HL-60/S4 treated with retinoic acid at 250 ng/mL for 4 days and 3 days (cell line): ENCODE measurements around the gene SMC3.
"Not testable (repeated sequence)": the region's sequence is repeated elsewhere in the genome, so short reads cannot be mapped to it uniquely, and the experiment has no call there.

Source experiments
- in situ Hi-C: fragments of 300-500 bp; cut with MboI; formaldehyde crosslinking; loops from 2 replicates; pipeline ENCODE4 v1.7.0; 2022; ENCODE audit warnings: low sequenced_read_pairs

SMC3 gene

GRCh38 chr10:110567201-110568054 lies at the start of gene SMC3:
Gene SMC3, plus strand, starts transcription at chr10:110567695. Its CDS starts 122 bp downstream, at chr10:110567817.
- in situ Hi-C loops = loop anchor here (25.0 kb wide), 1 partner anchor 430 kb away; no protein-coding TSS in a partner anchor

GRCh38 chr10:110522365-110522988 lies 45.0 kb upstream of the SMC3 start:
- in situ Hi-C loops = no loop called here

- in situ Hi-C loops = no loop called here
Observed at GRCh38 chr10:110523736-110524135, 43.8 kb upstream of the SMC3 start.

GRCh38 chr10:110524179-110524858 lies 43.2 kb upstream of the SMC3 start:
- in situ Hi-C loops = no loop called here

- in situ Hi-C loops = no loop called here
Observed at GRCh38 chr10:110524859-110525232, 42.6 kb upstream of the SMC3 start.

GRCh38 chr10:110525349-110526260 lies 41.9 kb upstream of the SMC3 start:
- in situ Hi-C loops = no loop called here

GRCh38 chr10:110527731-110528171 lies 39.7 kb upstream of the SMC3 start:
- in situ Hi-C loops = no loop called here

- in situ Hi-C loops = no loop called here
Observed at GRCh38 chr10:110528224-110528996, 39.1 kb upstream of the SMC3 start.

- in situ Hi-C loops = not testable (repeated sequence)
Observed at GRCh38 chr10:110528997-110529524, 38.4 kb upstream of the SMC3 start.

GRCh38 chr10:110529596-110530011 lies 37.9 kb upstream of the SMC3 start:
- in situ Hi-C loops = no loop called here

- in situ Hi-C loops = no loop called here
Observed at GRCh38 chr10:110530131-110530831, 37.2 kb upstream of the SMC3 start.

GRCh38 chr10:110531687-110532086 lies 35.8 kb upstream of the SMC3 start:
- in situ Hi-C loops = no loop called here

- in situ Hi-C loops = not testable (repeated sequence)
Observed at GRCh38 chr10:110532628-110533027, 34.9 kb upstream of the SMC3 start.

- in situ Hi-C loops = no loop called here
Observed at GRCh38 chr10:110533149-110533548, 34.3 kb upstream of the SMC3 start.

GRCh38 chr10:110534571-110534970 lies 32.9 kb upstream of the SMC3 start:
- in situ Hi-C loops = no loop called here

GRCh38 chr10:110535958-110536891 lies 31.3 kb upstream of the SMC3 start:
- in situ Hi-C loops = no loop called here

- in situ Hi-C loops = no loop called here
Observed at GRCh38 chr10:110539091-110539490, 28.4 kb upstream of the SMC3 start.

GRCh38 chr10:110540031-110540430 lies 27.5 kb upstream of the SMC3 start:
- in situ Hi-C loops = loop anchor here (10.0 kb wide), 1 partner anchor 185 kb away; no protein-coding TSS in a partner anchor
